ENCODE measurements around the gene NAV3.
A peak's percentile ranks its signal among the peaks of the same experiment; 100 is the strongest.

The NAV3 gene

DNA sequence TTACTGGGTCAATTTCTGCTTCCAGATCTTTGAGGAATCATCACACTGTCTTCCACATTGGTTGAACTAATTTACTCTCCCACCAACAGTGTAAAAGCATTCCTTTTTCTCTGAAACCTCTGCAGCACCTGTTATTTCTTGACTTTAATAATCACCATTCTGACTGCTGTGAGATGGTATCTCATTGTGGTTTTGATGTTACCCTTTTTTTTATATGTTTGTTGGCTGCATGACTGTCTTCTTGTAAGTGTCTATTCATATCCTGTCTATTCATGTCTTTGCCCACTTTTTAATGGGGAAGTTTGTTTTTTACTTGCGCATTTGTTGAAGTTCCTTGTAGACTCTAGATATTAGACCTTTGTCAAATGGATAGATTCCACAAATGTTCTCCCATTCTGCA, 324.9 kb downstream of the NAV3 start:
- Histone ChIP-seq H3K9ac (ENCODE audit: low read length) (no peak overlapping the region), H3K4me3 (ENCODE audit: insufficient read depth in 1 of 2, low read depth in 1 of 2, low read length in 2 of 2) (no peak overlapping the region), H3K27me3 (ENCODE audit: control insufficient read depth in 1 of 2, insufficient read depth in 1 of 2, low read length in 2 of 2) (no peaks in the 10 kb centered on the region), H4K8ac (ENCODE audit: low read length) (no peak overlapping the region), H2AFZ (ENCODE audit: low read depth, low read length) (no peak overlapping the region), H2BK15ac (ENCODE audit: low read depth, poor library complexity, severe bottlenecking) (no peak overlapping the region), H3K4ac (ENCODE audit: low read depth in 1 of 2, low read length in 2 of 2) (no peak overlapping the region), H3K79me1 (replicated peaks; ENCODE audit: low read length, poor library complexity, severe bottlenecking) (peaks cover 2% of the 10 kb centered on the region), H3K27ac (ENCODE audit: low read length, poor library complexity, severe bottlenecking) (no peak overlapping the region), H2BK120ac (ENCODE audit: low read depth, low read length) (no peak overlapping the region), H3K14ac (ENCODE audit: low read length in 2 of 2) (no peak overlapping the region), H2AK5ac (ENCODE audit: low read length, severe bottlenecking) (no peak overlapping the region), H3K18ac (ENCODE audit: low read depth in 1 of 2, low read length in 2 of 2) (no peak overlapping the region), H2BK12ac (ENCODE audit: low read length in 2 of 2) (no peak overlapping the region), H3K36me3 (ENCODE audit: control insufficient read depth in 1 of 2, insufficient read depth in 2 of 2, low read depth in 1 of 2, low read length in 2 of 2) (peaks cover 0 to 39% of the 10 kb centered on the region in 2 experiments), H3K4me1 (ENCODE audit: control insufficient read depth, insufficient read depth, low read depth, low read length) (peaks cover 1% of the 10 kb centered on the region), H2BK5ac (ENCODE audit: low read depth, low read length, poor library complexity, severe bottlenecking) (no peak overlapping the region), H4K91ac (ENCODE audit: low read length) (no peak overlapping the region), H3K9me3 (ENCODE audit: control insufficient read depth, low read length) (peaks cover 3% of the 10 kb centered on the region), H3K23ac (ENCODE audit: low read length in 2 of 2) (no peak overlapping the region), H3K4me2 (ENCODE audit: low read length, poor library complexity, severe bottlenecking) (no peak overlapping the region)
- DNase-seq, result no peak
- 80% methylated on average over 1 of the region's 1 CpG for WGBS

DNA sequence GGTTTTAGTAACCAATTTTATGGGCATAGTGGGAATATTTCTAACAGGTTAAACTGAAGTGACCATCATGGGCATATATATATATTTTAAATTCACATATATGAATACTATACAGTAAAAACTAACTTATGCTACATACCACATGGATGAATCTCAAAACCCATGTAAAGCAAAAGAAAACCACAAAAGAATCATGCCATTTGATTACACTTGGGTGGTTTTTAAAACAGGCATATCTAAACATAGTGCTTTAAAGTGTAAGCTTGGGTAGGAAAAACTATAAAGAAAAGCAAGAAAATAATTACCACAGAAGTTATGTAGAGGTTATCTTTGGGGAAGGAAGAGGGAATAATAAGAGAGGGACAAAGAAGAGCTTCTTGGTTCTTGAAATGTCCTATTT, 326.1 kb downstream of the NAV3 start:
- Histone ChIP-seq H3K9me3 (ENCODE audit: control insufficient read depth, low read length) (peaks cover 3% of the 10 kb centered on the region), H3K23ac (ENCODE audit: low read length in 2 of 2) (no peak overlapping the region), H3K27ac (ENCODE audit: low read length, poor library complexity, severe bottlenecking) (no peak overlapping the region), H2BK120ac (ENCODE audit: low read depth, low read length) (no peak overlapping the region), H2BK5ac (ENCODE audit: low read depth, low read length, poor library complexity, severe bottlenecking) (peak overlapping the region; percentile 50), H3K27me3 (ENCODE audit: control insufficient read depth in 1 of 2, insufficient read depth in 1 of 2, low read length in 2 of 2) (no peaks in the 10 kb centered on the region), H4K8ac (ENCODE audit: low read length) (no peak overlapping the region), H4K91ac (ENCODE audit: low read length) (no peak overlapping the region), H2BK15ac (ENCODE audit: low read depth, poor library complexity, severe bottlenecking) (no peak overlapping the region), H3K79me1 (replicated peaks; ENCODE audit: low read length, poor library complexity, severe bottlenecking) (peaks cover 2% of the 10 kb centered on the region), H2BK12ac (ENCODE audit: low read length in 2 of 2) (no peak overlapping the region), H3K9ac (ENCODE audit: low read length) (peak overlapping the region; percentile 18), H3K4me1 (ENCODE audit: control insufficient read depth, insufficient read depth, low read depth, low read length) (peaks cover 1% of the 10 kb centered on the region), H3K18ac (ENCODE audit: low read depth in 1 of 2, low read length in 2 of 2) (no peak overlapping the region), H3K36me3 (ENCODE audit: control insufficient read depth in 1 of 2, insufficient read depth in 2 of 2, low read depth in 1 of 2, low read length in 2 of 2) (peaks cover 0 to 38% of the 10 kb centered on the region in 2 experiments), H2AK5ac (ENCODE audit: low read length, severe bottlenecking) (no peak overlapping the region), H3K4me2 (ENCODE audit: low read length, poor library complexity, severe bottlenecking) (no peak overlapping the region), H3K14ac (ENCODE audit: low read length in 2 of 2) (no peak overlapping the region), H3K4me3 (ENCODE audit: insufficient read depth in 1 of 2, low read depth in 1 of 2, low read length in 2 of 2) (no peak overlapping the region), H3K4ac (ENCODE audit: low read depth in 1 of 2, low read length in 2 of 2) (no peak overlapping the region), H2AFZ (ENCODE audit: low read depth, low read length) (no peak overlapping the region)
- DNase-seq, result peak; percentile 35

- WGBS, result 100% methylated on average over 1 of the region's 1 CpG
- Histone ChIP-seq H3K23ac (ENCODE audit: low read length in 2 of 2) (no peak overlapping the region), H2BK5ac (ENCODE audit: low read depth, low read length, poor library complexity, severe bottlenecking) (peak overlapping the region; percentile 50), H3K9me3 (ENCODE audit: control insufficient read depth, low read length) (peaks cover 3% of the 10 kb centered on the region), H4K8ac (ENCODE audit: low read length) (no peak overlapping the region), H2BK15ac (ENCODE audit: low read depth, poor library complexity, severe bottlenecking) (no peak overlapping the region), H3K27ac (ENCODE audit: low read length, poor library complexity, severe bottlenecking) (no peak overlapping the region), H2AFZ (ENCODE audit: low read depth, low read length) (no peak overlapping the region), H3K27me3 (ENCODE audit: control insufficient read depth in 1 of 2, insufficient read depth in 1 of 2, low read length in 2 of 2) (no peaks in the 10 kb centered on the region), H3K4me1 (ENCODE audit: control insufficient read depth, insufficient read depth, low read depth, low read length) (peaks cover 1% of the 10 kb centered on the region), H3K9ac (ENCODE audit: low read length) (peak overlapping the region; percentile 18), H4K91ac (ENCODE audit: low read length) (no peak overlapping the region), H3K18ac (ENCODE audit: low read depth in 1 of 2, low read length in 2 of 2) (no peak overlapping the region), H3K4me3 (ENCODE audit: insufficient read depth in 1 of 2, low read depth in 1 of 2, low read length in 2 of 2) (no peak overlapping the region), H2AK5ac (ENCODE audit: low read length, severe bottlenecking) (no peak overlapping the region), H3K36me3 (ENCODE audit: control insufficient read depth in 1 of 2, insufficient read depth in 2 of 2, low read depth in 1 of 2, low read length in 2 of 2) (peaks cover 0 to 38% of the 10 kb centered on the region in 2 experiments), H3K14ac (ENCODE audit: low read length in 2 of 2) (no peak overlapping the region), H3K4ac (ENCODE audit: low read depth in 1 of 2, low read length in 2 of 2) (peak overlapping the region in 1 of 2 experiments; percentile 37), H2BK12ac (ENCODE audit: low read length in 2 of 2) (no peak overlapping the region), H3K4me2 (ENCODE audit: low read length, poor library complexity, severe bottlenecking) (no peak overlapping the region), H2BK120ac (ENCODE audit: low read depth, low read length) (no peak overlapping the region), H3K79me1 (replicated peaks; ENCODE audit: low read length, poor library complexity, severe bottlenecking) (peaks cover 2% of the 10 kb centered on the region)
- DNase-seq, result peak; percentile 12
These were observed 326.5 kb downstream of the NAV3 start for GRCh38 chr12:78157199-78157598.

DNA sequence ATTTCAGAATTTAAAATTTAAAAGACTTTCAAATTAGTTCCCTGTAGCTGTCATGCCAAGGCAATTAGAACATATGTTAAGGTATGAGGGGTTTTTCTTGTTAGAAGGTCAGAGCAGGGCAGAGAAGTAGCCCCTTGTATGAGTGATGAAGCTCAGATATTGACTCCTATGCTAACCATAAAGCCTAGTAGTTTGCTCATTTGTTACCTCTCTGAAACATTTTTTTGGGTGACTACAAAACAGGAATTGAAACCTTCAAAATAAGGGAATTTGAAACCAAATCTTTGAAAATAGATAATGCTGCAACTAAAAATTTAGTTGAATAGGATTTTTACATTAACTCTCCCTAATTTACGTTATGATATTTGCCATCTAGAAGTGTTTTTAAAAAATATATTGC, 333.5 kb downstream of the NAV3 start:
- H3K18ac ChIP-seq (ENCODE audit: low read depth in 1 of 2, low read length in 2 of 2), result no peak overlapping the region
- H2BK15ac ChIP-seq (ENCODE audit: low read depth, poor library complexity, severe bottlenecking), result no peak overlapping the region
- H4K91ac ChIP-seq (ENCODE audit: low read length), result no peak overlapping the region
- DNase-seq, result no peak
- no peak overlapping the region for H2BK5ac ChIP-seq (ENCODE audit: low read depth, low read length, poor library complexity, severe bottlenecking)
- H3K27me3 ChIP-seq (ENCODE audit: control insufficient read depth in 1 of 2, insufficient read depth in 1 of 2, low read length in 2 of 2), result no peaks in the 10 kb centered on the region
- no peak overlapping the region for H3K4me3 ChIP-seq (ENCODE audit: insufficient read depth in 1 of 2, low read depth in 1 of 2, low read length in 2 of 2)
- H2AFZ ChIP-seq (ENCODE audit: low read depth, low read length), result no peak overlapping the region
- no peak overlapping the region for H2BK120ac ChIP-seq (ENCODE audit: low read depth, low read length)
- H3K79me1 ChIP-seq (replicated peaks; ENCODE audit: low read length, poor library complexity, severe bottlenecking), result no peaks in the 10 kb centered on the region
- no peak overlapping the region for H4K8ac ChIP-seq (ENCODE audit: low read length)
- no CpG with 5 or more reads among the region's 1 CpG for WGBS
- H3K4ac ChIP-seq (ENCODE audit: low read depth in 1 of 2, low read length in 2 of 2), result no peak overlapping the region
- H2BK12ac ChIP-seq (ENCODE audit: low read length in 2 of 2), result no peak overlapping the region
- no peak overlapping the region for H3K27ac ChIP-seq (ENCODE audit: low read length, poor library complexity, severe bottlenecking)
- H3K4me2 ChIP-seq (ENCODE audit: low read length, poor library complexity, severe bottlenecking), result no peak overlapping the region
- H3K9ac ChIP-seq (ENCODE audit: low read length), result no peak overlapping the region
- no peak overlapping the region for H2AK5ac ChIP-seq (ENCODE audit: low read length, severe bottlenecking)
- H3K14ac ChIP-seq (ENCODE audit: low read length in 2 of 2), result no peak overlapping the region
- no peaks in the 10 kb centered on the region for H3K9me3 ChIP-seq (ENCODE audit: control insufficient read depth, low read length)
- no peak overlapping the region for H3K23ac ChIP-seq (ENCODE audit: low read length in 2 of 2)
- H3K4me1 ChIP-seq (ENCODE audit: control insufficient read depth, insufficient read depth, low read depth, low read length), result no peaks in the 10 kb centered on the region
- peaks cover 0 to 49% of the 10 kb centered on the region in 2 experiments for H3K36me3 ChIP-seq (ENCODE audit: control insufficient read depth in 1 of 2, insufficient read depth in 2 of 2, low read depth in 1 of 2, low read length in 2 of 2)

Measured in mesenchymal stem cell (in vitro differentiated cells and primary cell).